Activated T-helper 17 cell treated with anti-CD3 and anti-CD28 coated beads, Interleukin-2, amount 50 U/mL, for 72 hours (primary cell): Measurements from ENCODE around the gene MEST. TPM values are rescaled to one million over a fixed set of nuclear protein-coding genes. Genes with fewer than 3 reads are reported as not detected.
"Not testable (repeated sequence)": the region's sequence is repeated elsewhere in the genome, so short reads cannot be mapped to it uniquely, and the experiment has no call there.

ENCODE experiments used
- ATAC-seq: fragments of 150-1000 bp; cut with Tn5 transposase; replicated peaks from 2 replicates; pipeline ENCODE4 v1.10.0; 2021; ENCODE audit warnings: mild to moderate bottlenecking, moderate library complexity
- H3K27ac Mint-ChIP-seq: one replicate; pipeline ENCODE4 v1.8.0; 2022; ENCODE audit warnings: mixed read lengths
- H3K27me3 Mint-ChIP-seq: one replicate; pipeline ENCODE4 v1.8.0; 2022; ENCODE audit warnings: mixed read lengths
- H3K36me3 Mint-ChIP-seq: one replicate; pipeline ENCODE4 v1.8.0; 2022; ENCODE audit warnings: low read depth, mild to moderate bottlenecking, mixed read lengths
- H3K4me1 Mint-ChIP-seq: one replicate; pipeline ENCODE4 v1.8.0; 2022; ENCODE audit warnings: mixed read lengths
- H3K4me3 Mint-ChIP-seq: one replicate; pipeline ENCODE4 v1.8.0; 2022; ENCODE audit warnings: mild to moderate bottlenecking, mixed read lengths
- H3K9me3 Mint-ChIP-seq: one replicate; pipeline ENCODE4 v1.8.0; 2022; ENCODE audit warnings: mixed read lengths
- total RNA-seq, 2 donors: library from RNA; stranded (reverse); gene quantifications; one replicate each; pipeline ENCODE4 v1.2.3, GENCODE V29; 2022

MEST gene, protein sequence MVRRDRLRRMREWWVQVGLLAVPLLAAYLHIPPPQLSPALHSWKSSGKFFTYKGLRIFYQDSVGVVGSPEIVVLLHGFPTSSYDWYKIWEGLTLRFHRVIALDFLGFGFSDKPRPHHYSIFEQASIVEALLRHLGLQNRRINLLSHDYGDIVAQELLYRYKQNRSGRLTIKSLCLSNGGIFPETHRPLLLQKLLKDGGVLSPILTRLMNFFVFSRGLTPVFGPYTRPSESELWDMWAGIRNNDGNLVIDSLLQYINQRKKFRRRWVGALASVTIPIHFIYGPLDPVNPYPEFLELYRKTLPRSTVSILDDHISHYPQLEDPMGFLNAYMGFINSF
- 1 to 10 TPM in 1 of 2 donors, under 1 TPM in 1; 0.99 to 1.5 TPM for total RNA-seq

DNA sequence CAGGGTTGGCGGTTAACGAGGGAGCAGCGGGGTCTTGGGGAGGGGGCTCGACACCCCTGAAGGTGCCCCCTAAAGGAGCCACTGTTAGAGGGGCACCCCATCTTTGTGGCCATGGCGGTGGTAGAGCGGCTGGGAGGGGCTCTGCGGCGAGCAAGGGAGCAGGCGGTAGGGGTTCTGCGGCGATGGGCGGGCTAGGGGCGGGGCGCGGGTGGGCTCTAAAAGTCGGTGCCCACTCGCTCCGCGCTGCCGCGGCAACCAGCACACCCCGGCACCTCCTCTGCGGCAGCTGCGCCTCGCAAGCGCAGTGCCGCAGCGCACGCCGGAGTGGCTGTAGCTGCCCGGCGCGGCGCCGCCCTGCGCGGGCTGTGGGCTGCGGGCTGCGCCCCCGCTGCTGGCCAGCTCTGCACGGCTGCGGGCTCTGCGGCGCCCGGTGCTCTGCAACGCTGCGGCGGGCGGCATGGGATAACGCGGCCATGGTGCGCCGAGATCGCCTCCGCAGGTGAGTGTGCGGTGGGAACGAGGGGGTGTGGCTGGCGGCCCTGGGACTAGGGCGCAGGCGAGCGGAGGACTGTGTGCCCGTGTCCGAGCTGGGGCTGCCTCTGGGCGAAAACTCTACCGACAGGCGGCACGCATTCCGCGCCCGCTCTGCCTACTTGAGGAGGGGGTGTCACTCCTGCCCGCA is at the start of gene MEST:
Gene MEST (plus strand): TSS at position 245 of the 682 bp plus-strand sequence. CDS start 229 bp downstream, at position 474.
- H3K4me3 Mint-ChIP-seq: peak within 1 kb of the TSS; percentile 59
- H3K4me1 Mint-ChIP-seq: peaks cover 4% of the 10 kb centered on the region
- H3K27ac Mint-ChIP-seq: no peak within 1 kb of the TSS
- no peaks in the 10 kb centered on the region for H3K9me3 Mint-ChIP-seq
- ATAC-seq: peak; percentile 9
- H3K27me3 Mint-ChIP-seq: peaks cover 30% of the 10 kb centered on the region
- peaks cover 4% of the 10 kb centered on the region for H3K36me3 Mint-ChIP-seq

GRCh38 chr7:130442601-130443000 is 49.3 kb upstream of the MEST start:
- no peak for ATAC-seq
- no peaks in the 10 kb centered on the region for H3K36me3 Mint-ChIP-seq
- peaks cover 2% of the 10 kb centered on the region for H3K27me3 Mint-ChIP-seq
- H3K27ac Mint-ChIP-seq: no peak overlapping the region
- H3K9me3 Mint-ChIP-seq: no peaks in the 10 kb centered on the region
- H3K4me1 Mint-ChIP-seq: peaks cover 17% of the 10 kb centered on the region
- no peak overlapping the region for H3K4me3 Mint-ChIP-seq

GRCh38 chr7:130444234-130444633 is 47.7 kb upstream of the MEST start:
- H3K4me3 Mint-ChIP-seq: no peak overlapping the region
- no peak for ATAC-seq
- H3K9me3 Mint-ChIP-seq: peaks cover 5% of the 10 kb centered on the region
- H3K4me1 Mint-ChIP-seq: peaks cover 10% of the 10 kb centered on the region
- H3K27ac Mint-ChIP-seq: no peak overlapping the region
- H3K27me3 Mint-ChIP-seq: peaks cover 9% of the 10 kb centered on the region
- no peaks in the 10 kb centered on the region for H3K36me3 Mint-ChIP-seq

DNA sequence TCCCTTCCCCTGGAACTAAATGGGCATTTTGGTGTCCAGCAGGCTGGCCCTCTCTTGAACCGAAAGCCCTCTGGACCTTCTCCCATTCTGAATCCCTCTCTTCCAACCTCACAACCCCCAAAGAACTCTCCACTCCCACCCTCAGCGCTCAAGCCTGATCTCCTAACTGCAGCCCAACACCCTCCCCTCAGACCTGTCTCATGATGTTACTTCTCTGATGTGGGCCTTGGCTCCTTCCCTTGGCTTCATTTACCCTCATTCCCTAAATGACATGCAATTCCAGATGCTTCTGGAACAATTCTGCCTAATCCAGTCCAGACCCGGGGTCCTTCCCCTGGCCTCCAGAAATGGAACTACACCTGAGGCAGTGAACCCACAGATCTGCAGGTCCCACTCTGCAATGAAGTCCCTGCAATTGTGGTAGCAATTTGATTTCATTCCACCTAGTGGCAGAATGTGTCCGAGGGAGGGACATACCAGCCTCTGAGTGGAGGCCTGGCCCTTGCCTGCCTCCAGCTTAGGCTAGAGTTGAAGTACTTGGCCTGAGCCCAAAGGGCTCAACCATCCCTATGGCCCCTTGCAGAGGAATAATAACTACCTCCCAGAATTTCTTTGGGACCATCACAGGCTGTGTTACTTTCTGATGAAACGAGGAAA is 47.0 kb upstream of the MEST start:
- Mint-ChIP-seq H3K27me3 (peaks cover 9% of the 10 kb centered on the region), H3K36me3 (no peaks in the 10 kb centered on the region), H3K9me3 (peaks cover 5% of the 10 kb centered on the region), H3K27ac (no peak overlapping the region), H3K4me3 (no peak overlapping the region), H3K4me1 (peaks cover 4% of the 10 kb centered on the region)
- ATAC-seq: no peak

DNA sequence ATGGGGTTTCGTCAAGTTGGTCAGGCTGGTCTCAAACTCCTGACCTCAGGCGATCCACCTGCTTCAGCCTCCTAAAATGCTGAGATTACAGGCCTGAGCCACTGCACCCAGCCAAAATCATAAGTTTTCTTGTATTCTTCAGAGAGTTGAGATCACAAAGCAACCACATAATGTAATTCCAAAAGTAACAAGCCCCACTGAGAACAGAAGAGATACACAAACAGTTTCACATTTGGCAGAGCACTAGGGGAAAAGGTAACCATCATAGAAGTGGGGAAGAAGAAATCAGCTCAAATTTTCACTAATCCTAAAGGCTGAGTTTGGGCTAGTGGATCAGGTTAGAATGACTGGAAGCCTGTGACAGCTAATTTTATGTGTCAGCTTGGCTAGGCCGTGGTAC is 45.6 kb upstream of the MEST start:
- H3K9me3 Mint-ChIP-seq: peaks cover 5% of the 10 kb centered on the region
- peaks cover 9% of the 10 kb centered on the region for H3K27me3 Mint-ChIP-seq
- H3K4me1 Mint-ChIP-seq: peaks cover 4% of the 10 kb centered on the region
- H3K4me3 Mint-ChIP-seq: no peak overlapping the region
- no peaks in the 10 kb centered on the region for H3K36me3 Mint-ChIP-seq
- no peak overlapping the region for H3K27ac Mint-ChIP-seq
- peak; percentile 77 for ATAC-seq

DNA sequence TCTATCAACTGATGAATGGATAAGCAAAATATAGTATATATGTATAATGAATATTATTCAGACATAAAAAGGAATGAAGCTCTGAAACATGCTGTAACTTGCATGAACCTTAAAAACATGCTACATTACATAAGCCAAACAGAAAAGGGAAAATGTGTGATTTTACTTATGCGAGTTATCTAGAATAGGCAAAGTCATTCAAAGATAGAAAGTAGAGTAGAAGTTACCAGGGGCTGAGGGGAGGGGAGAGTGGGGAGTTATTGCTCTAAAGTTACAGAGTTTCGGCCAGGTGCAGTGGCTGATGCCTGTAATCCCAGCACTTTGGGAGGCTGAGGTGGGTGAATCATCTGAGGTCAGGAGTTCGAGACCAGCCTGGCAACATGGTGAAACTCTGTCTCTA is 40.5 kb upstream of the MEST start:
- not testable (repeated sequence) for H3K4me3 Mint-ChIP-seq, H3K36me3 Mint-ChIP-seq, H3K27me3 Mint-ChIP-seq, H3K9me3 Mint-ChIP-seq, H3K4me1 Mint-ChIP-seq, ATAC-seq, H3K27ac Mint-ChIP-seq

DNA sequence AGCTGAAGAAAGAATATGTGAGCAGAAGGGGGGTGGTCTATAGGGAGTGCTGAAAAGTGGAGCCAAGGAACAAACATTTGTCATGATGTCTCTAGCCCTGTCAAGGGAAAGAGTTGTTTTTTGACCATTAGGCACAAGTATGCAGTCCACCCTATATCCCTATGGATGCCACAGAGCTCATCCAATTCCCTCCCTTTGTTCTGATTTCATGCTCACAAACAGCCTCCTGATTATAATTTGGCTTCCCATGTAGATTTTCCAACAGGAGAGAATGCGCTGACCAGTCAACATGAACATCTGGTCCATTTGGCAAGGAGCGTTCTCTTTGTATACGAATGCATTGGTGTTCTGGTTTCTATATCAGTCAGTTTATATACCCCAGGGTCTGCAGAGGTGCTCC is 38.9 kb upstream of the MEST start:
- Mint-ChIP-seq H3K36me3 (no peaks in the 10 kb centered on the region), H3K27ac (no peak overlapping the region), H3K4me3 (no peak overlapping the region), H3K4me1 (peaks cover 7% of the 10 kb centered on the region), H3K9me3 (peaks cover 5% of the 10 kb centered on the region), H3K27me3 (peaks cover 4% of the 10 kb centered on the region)
- ATAC-seq: no peak

GRCh38 chr7:130454959-130455358 is 36.9 kb upstream of the MEST start:
- H3K27me3 Mint-ChIP-seq: no peaks in the 10 kb centered on the region

GRCh38 chr7:130458257-130458656 is 33.6 kb upstream of the MEST start:
- Mint-ChIP-seq H3K9me3 (no peaks in the 10 kb centered on the region), H3K27me3 (no peaks in the 10 kb centered on the region), H3K4me3 (peak overlapping the region; percentile 27), H3K36me3 (no peaks in the 10 kb centered on the region), H3K4me1 (peaks cover 11% of the 10 kb centered on the region), H3K27ac (no peak overlapping the region)
- ATAC-seq: peak; percentile 50

More at GRCh38 chr7:130454959-130455358, 36.9 kb upstream of the MEST start:
- ATAC-seq: no peak
- Mint-ChIP-seq H3K4me3 (no peak overlapping the region), H3K9me3 (no peaks in the 10 kb centered on the region), H3K27ac (no peak overlapping the region), H3K4me1 (peaks cover 11% of the 10 kb centered on the region), H3K36me3 (no peaks in the 10 kb centered on the region)

GRCh38 chr7:130461272-130461671 is 30.6 kb upstream of the MEST start:
- Mint-ChIP-seq H3K4me1 (peaks cover 5% of the 10 kb centered on the region), H3K27ac (no peak overlapping the region), H3K36me3 (no peaks in the 10 kb centered on the region), H3K27me3 (no peaks in the 10 kb centered on the region), H3K9me3 (peaks cover 5% of the 10 kb centered on the region), H3K4me3 (no peak overlapping the region)
- ATAC-seq: no peak

GRCh38 chr7:130463553-130464434 is 28.1 kb upstream of the MEST start:
- Mint-ChIP-seq H3K27ac (no peak overlapping the region), H3K27me3 (peaks cover 5% of the 10 kb centered on the region), H3K4me3 (no peak overlapping the region), H3K4me1 (no peaks in the 10 kb centered on the region), H3K36me3 (no peaks in the 10 kb centered on the region), H3K9me3 (peaks cover 5% of the 10 kb centered on the region)
- no peak for ATAC-seq

- ATAC-seq: no peak
- H3K27me3 Mint-ChIP-seq: peaks cover 9% of the 10 kb centered on the region
- no peaks in the 10 kb centered on the region for H3K4me1 Mint-ChIP-seq
- H3K27ac Mint-ChIP-seq: no peak overlapping the region
- no peak overlapping the region for H3K4me3 Mint-ChIP-seq
- H3K9me3 Mint-ChIP-seq: peaks cover 5% of the 10 kb centered on the region
- H3K36me3 Mint-ChIP-seq: no peaks in the 10 kb centered on the region
These were observed 23.3 kb upstream of the MEST start for GRCh38 chr7:130468612-130469011.

GRCh38 chr7:130471974-130472373 is 19.9 kb upstream of the MEST start:
- Mint-ChIP-seq H3K27ac (no peak overlapping the region), H3K9me3 (no peaks in the 10 kb centered on the region), H3K4me1 (peaks cover 5% of the 10 kb centered on the region), H3K36me3 (no peaks in the 10 kb centered on the region), H3K27me3 (peaks cover 17% of the 10 kb centered on the region), H3K4me3 (no peak overlapping the region)
- no peak for ATAC-seq

DNA sequence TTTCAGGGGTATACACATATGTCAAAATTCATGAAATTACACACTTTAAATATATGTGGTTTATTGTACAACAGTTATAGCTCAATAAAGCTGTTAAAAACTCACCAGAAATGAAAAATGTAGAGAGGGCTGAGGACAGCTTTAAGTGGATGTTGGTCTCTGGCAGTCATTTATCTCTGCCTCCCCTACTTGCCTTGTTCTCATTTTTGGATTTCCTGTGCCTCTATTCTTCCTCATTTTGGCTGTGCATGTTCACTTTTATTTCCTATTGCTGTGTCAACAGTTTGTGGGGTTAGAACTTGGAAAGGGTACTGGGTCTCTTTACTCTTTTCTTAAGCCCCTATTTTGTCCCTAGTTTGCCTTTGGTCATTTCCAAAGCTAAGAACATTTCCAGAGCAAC is 18.6 kb upstream of the MEST start:
- Mint-ChIP-seq H3K9me3 (no peaks in the 10 kb centered on the region), H3K4me3 (no peak overlapping the region), H3K27me3 (peaks cover 16% of the 10 kb centered on the region), H3K27ac (no peak overlapping the region), H3K4me1 (peaks cover 9% of the 10 kb centered on the region), H3K36me3 (no peaks in the 10 kb centered on the region)
- ATAC-seq: no peak
